Mononuclear cell (primary cell): ENCODE results near the gene CDKN2D. TPM values are rescaled to one million over a fixed set of nuclear protein-coding genes. Genes with fewer than 3 reads are reported as not detected.

ENCODE experiments used
- H3K27me3 ChIP-seq: 2 replicates; pipeline ENCODE4 v1.6.0; 2011; ENCODE audit warnings: low read length, control low read depth; ENCODE audit not compliant: insufficient read depth
- H3K4me1 ChIP-seq: 2 replicates; pipeline ENCODE4 v1.5.1; 2011; ENCODE audit warnings: mild to moderate bottlenecking, low read length, control low read depth; ENCODE audit not compliant: insufficient read depth
- H3K4me3 ChIP-seq: 2 replicates; pipeline ENCODE4 v1.5.1; 2011; ENCODE audit warnings: mild to moderate bottlenecking, low read length, moderate library complexity
- H3K9me3 ChIP-seq: 2 replicates; pipeline ENCODE4 v1.5.1; 2011; ENCODE audit warnings: low read depth, mild to moderate bottlenecking, control low read depth, low read length
- total RNA-seq: library from RNA; depleted of rRNA; stranded (reverse); fragments of >200 nt; gene quantifications from one replicate; pipeline ENCODE4 v1.2.3, GENCODE V29; 2012

The CDKN2D gene
- total RNA-seq = 84.0 TPM

DNA sequence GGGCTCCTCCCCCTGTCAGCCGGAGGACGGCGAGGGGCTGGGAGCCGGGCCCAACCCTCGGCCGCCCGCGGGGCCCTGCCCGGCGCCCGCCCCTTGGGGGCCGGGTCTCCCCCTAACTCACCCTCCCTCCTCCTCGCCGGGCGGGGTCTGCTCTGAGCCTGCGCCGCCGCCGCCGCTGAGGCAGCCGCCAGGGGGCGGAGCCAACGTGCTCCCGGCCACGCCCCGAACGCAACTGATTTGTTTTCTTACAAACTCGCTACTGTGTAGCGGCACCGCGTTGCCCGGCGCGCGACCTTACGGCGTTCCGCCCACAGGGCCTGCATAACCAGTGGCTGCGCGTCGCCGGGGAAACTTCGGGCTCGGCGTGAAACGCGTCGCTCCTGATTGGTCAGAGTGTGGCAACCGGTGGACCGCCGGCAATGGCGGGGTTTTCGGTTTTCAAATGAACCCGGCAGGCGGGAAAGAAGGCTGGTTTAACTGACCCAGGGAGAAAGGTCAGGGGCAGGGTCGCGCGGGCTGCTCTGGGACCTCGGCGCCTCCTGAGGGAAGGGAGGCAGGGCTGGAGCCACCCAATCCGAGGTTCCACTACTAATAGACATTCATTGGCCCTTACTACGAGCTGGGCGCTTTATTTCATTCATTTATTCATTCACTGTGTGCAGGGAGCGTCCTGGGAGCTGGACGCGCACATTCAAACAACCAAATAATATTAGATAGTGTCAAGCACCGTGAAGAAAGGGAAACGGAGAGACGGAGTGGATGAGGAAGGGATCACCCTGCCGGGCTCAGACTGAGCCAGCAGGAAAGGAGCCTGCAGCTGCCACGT, at the start of gene CDKN2D:
TSS of gene CDKN2D (minus strand) at position 154 of the 826 bp plus-strand sequence. CDS start 326 bp downstream, outside the sequence.
- peak within 1 kb of the TSS; percentile 97 for H3K4me3 ChIP-seq
- peaks cover 51% of the 10 kb centered on the region for H3K4me1 ChIP-seq

DNA sequence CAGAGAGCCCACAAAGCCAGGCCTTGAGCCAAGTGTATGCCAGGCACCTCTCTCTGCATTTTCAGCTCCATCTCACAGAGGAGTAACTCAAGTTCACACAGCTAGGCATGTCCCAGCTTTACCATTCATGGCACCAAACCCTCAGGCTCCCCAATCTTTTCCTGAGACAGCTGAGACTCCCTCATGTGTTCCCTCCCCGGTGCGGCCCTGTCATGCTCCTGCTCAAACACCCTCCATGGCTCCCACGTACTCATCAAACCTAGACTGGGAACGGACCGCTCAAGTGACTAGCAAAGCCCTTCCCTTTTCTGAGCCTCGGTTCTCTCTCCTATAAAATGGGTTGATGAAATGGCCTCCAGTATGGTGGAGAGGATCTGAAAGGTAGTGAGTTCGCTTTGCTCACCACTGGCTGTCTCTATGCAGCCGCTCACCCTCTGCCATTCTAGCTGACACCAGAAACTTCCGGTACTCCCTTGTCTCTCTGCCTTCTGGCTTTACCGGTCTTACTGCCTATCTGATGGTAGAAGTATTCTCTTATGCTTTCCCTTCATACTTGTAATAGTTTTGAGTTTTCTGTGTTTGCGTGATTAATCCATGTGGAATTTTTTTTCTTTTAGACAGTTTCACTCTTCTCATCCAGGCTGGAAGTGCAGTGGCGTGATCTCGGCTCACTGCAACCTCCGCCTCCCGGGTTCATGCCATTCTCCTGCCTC, 48.8 kb upstream of the CDKN2D start:
- no peak overlapping the region for H3K4me3 ChIP-seq
- peaks cover 48% of the 10 kb centered on the region for H3K4me1 ChIP-seq
- H3K27me3 ChIP-seq = no peaks in the 10 kb centered on the region
- no peaks in the 10 kb centered on the region for H3K9me3 ChIP-seq

More for the DNA sequence above, at the start of gene CDKN2D:
- no peaks in the 10 kb centered on the region for H3K27me3 ChIP-seq
- H3K9me3 ChIP-seq = no peaks in the 10 kb centered on the region

DNA sequence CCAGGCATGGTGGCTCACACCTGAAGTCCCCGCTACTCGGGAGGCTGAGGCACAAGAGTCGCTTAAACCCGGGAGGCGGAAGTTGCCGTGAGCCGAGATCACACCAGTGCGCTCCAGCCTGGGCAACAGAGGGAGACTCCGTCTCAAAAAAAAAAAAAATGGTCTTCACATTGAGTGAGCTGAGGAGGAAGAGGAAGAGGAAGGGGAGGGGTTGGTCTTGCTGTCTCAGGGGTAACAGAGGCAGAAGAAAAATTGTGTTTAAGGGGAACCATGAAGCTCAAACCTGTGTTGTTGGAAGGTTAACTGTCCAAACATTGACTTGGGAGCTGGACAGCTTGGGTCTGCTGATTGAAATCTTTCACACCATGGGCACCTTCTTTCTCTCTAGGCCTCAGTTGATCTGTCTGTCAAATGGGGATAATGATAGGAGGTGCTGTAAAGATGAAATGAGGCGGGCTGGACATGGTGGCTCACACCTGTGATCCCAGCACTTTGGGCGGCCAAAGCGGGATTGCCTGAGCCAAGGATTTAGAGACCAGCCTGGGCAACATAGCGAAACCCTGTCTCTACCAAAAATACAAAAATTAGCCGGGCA, 46.7 kb upstream of the CDKN2D start:
- no peak overlapping the region for H3K4me3 ChIP-seq
- H3K9me3 ChIP-seq = no peaks in the 10 kb centered on the region
- peaks cover 58% of the 10 kb centered on the region for H3K4me1 ChIP-seq
- H3K27me3 ChIP-seq = no peaks in the 10 kb centered on the region

DNA sequence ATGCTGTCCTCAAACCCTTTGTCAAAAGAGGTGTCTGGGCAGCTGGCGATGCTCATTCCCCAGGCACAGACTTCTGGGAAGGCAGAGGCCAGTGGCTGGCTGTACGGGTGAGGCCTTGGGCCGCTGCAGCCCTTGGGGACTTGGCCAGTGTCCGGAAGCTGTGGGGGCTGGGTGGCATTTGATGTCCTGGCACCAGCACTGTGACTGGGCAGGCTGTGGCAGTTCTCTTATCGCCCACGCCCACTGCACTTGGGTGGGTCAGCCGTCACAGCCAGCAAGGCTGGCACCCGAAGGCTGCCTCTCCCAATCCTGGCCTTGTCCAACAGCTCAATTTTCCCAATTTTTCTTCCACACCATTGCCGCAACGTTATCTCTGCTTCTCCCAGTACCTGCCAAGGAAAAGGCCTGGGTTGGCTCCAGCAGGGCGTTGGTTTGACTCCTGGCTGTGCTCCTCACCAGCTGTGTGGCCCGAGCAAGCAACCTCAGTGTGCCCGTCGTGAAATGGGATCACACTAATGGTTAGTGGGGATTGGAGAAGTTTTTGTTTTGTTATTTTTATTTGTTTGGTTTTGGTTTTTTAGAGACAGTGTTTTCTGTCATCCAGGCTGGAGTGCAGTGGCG, 43.8 kb upstream of the CDKN2D start:
- Histone ChIP-seq H3K27me3 (no peaks in the 10 kb centered on the region), H3K4me1 (peaks cover 62% of the 10 kb centered on the region), H3K9me3 (no peaks in the 10 kb centered on the region), H3K4me3 (no peak overlapping the region)

DNA sequence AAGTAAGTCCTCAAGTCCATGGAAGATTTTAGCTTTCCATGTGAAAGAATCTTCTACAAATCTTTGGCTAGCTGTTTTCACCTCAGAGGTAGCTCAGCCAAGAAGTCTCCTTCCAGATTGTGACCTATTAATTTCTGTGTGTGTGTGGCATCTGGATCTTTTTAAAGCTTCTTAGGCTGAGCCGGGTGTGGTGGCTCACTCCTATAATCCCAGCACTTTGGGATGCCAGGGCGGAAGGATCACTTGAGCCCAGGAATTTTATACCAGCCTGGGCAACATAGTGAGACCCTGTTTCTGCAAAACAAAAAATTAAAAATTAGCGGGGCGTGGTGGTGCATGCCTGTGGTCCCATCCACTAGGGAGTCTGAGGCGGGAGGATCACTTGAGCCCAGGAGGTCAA, 43.1 kb upstream of the CDKN2D start:
- peaks cover 62% of the 10 kb centered on the region for H3K4me1 ChIP-seq
- no peak overlapping the region for H3K4me3 ChIP-seq
- no peaks in the 10 kb centered on the region for H3K9me3 ChIP-seq
- H3K27me3 ChIP-seq = no peaks in the 10 kb centered on the region

DNA sequence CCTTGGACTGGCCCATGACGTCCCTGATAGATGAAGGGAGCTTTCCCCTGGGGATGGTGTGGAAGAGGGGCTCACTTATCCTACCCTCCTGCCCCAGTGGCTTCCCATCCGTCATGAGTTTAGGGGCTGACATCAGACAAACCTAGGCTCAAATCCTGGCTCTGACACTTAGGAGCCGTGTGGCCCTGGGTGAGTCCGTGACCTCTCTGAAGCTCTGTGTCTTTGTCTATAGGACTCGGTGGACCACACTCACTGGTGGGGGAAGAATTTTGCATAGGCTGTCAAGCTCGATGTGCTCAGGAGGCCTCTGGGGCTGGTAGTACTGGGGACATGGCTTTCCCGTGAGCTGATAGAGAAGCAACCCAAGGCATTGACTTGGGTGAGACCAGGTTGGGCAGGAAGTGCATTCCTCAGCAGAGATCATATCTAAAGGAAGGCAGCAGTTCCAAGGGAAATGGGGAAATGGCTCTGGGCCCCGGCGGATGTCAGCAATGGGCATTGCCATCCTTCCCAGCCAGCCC, 35.7 kb upstream of the CDKN2D start:
- Histone ChIP-seq H3K9me3 (no peaks in the 10 kb centered on the region), H3K4me1 (peaks cover 52% of the 10 kb centered on the region), H3K27me3 (no peaks in the 10 kb centered on the region), H3K4me3 (peak overlapping the region; percentile 92)

- Histone ChIP-seq H3K9me3 (no peaks in the 10 kb centered on the region), H3K27me3 (no peaks in the 10 kb centered on the region), H3K4me3 (peak overlapping the region; percentile 92), H3K4me1 (peaks cover 52% of the 10 kb centered on the region)
Measured at GRCh38 chr19:10603873-10604459, 35.2 kb upstream of the CDKN2D start.

DNA sequence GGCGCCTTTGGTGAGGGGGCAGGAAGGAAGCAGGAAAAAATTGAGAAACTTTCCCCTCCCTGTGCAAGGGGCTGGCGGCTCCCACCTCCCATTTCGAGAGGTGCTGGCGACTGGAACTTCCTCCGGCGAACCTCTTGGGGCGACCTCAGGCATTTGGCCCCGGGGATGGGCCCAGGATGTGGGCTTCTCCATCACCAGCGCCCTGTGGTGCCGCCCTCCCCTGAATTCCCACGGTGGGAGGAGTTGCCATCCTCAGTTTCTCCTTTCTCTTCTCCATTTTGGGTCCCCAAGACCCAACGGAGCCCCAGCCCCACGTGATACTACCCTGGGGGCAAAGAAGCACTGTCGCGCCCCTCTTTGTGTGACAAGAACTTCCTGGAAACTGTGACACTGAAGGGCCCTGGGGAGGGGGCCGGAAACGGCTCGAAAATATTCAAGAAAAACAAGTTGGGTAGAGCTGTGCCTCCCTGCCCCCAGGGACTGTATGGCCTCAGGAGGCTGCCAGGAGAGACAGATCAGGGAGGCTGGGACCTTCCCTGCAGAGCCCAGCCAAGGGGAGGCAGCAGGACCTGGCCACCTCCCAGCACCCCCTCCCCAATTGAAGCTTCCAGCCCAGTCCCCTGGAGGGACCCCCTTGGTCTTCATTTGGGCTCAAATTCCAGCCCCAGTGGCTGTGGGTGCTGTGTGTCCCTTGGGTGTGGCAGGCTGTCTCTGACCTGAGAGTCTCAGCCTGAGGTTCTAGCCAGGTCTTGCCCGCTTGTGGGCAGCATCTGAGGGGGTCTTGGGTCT, 34.5 kb upstream of the CDKN2D start:
- Histone ChIP-seq H3K4me1 (peaks cover 51% of the 10 kb centered on the region), H3K27me3 (no peaks in the 10 kb centered on the region), H3K9me3 (no peaks in the 10 kb centered on the region), H3K4me3 (peak overlapping the region; percentile 92)

- peaks cover 48% of the 10 kb centered on the region for H3K4me1 ChIP-seq
- no peaks in the 10 kb centered on the region for H3K9me3 ChIP-seq
- peak overlapping the region; percentile 92 for H3K4me3 ChIP-seq
- no peaks in the 10 kb centered on the region for H3K27me3 ChIP-seq
Measured at GRCh38 chr19:10602330-10603083, 33.7 kb upstream of the CDKN2D start.

DNA sequence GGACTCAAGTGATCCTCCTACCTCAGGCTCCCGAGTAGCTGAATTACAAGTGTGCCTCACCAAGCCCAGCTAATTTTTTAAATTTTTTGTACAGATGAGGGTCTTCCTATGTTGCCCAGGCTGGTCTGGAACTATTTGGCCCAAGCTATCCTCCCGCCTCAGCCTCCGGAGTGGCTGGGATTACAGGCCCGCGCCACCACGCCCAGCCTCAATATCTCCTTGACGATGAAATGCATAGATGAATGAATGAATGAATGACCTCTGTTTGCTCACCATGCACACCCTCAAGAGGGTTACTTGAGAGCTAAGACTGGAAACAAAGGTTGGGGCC, 33.2 kb upstream of the CDKN2D start:
- Histone ChIP-seq H3K9me3 (no peaks in the 10 kb centered on the region), H3K4me1 (peaks cover 48% of the 10 kb centered on the region), H3K27me3 (no peaks in the 10 kb centered on the region), H3K4me3 (no peak overlapping the region)

DNA sequence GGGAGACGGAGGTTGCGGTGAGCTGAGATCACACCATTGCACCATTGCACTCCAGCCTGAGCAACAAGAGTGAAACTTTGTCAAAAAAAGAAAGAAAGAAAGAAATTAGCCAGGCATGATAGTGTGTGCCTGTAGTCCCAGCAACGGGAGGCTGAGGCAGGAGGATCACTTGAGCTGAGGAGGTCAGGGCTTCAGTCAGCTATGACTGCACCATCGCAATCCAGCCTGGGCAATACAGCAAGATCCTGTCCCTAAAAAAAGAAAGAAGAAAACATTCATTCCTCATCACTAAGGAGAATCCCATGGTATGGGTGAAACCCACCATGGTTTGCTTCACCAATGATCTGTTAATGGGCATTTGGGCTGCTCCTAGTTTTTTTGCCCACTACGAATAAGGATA, 31.4 kb upstream of the CDKN2D start:
- Histone ChIP-seq H3K4me3 (no peak overlapping the region), H3K4me1 (peaks cover 50% of the 10 kb centered on the region), H3K9me3 (no peaks in the 10 kb centered on the region), H3K27me3 (no peaks in the 10 kb centered on the region)

- Histone ChIP-seq H3K4me1 (peaks cover 64% of the 10 kb centered on the region), H3K9me3 (no peaks in the 10 kb centered on the region), H3K4me3 (no peak overlapping the region), H3K27me3 (no peaks in the 10 kb centered on the region)
Measured at GRCh38 chr19:10593820-10594637, 25.2 kb upstream of the CDKN2D start.

GRCh38 chr19:10593148-10593547, 24.4 kb upstream of the CDKN2D start:
- H3K9me3 ChIP-seq = no peaks in the 10 kb centered on the region
- peaks cover 64% of the 10 kb centered on the region for H3K4me1 ChIP-seq
- H3K27me3 ChIP-seq = no peaks in the 10 kb centered on the region
- H3K4me3 ChIP-seq = no peak overlapping the region
